ENCODE measurements around the gene GAB3. TPM values are rescaled to one million over a fixed set of nuclear protein-coding genes. Genes with fewer than 3 reads are reported as not detected.

Gene GAB3
- total RNA-seq, 1 experiment from 2014 or later = 0.72 TPM

- POLR2A ChIA-PET = no interaction called here
- Mint-ChIP-seq H3K27me3 (ENCODE audit: low read depth) (no peaks in the 10 kb centered on the region), H3K4me1 (no peaks in the 10 kb centered on the region), H3K4me3 (no peak overlapping the region), H3K36me3 (no peaks in the 10 kb centered on the region; the same call in 1 of the 2 replicates), H3K27ac (no peak overlapping the region), H3K9me3 (peaks cover 3% of the 10 kb centered on the region; the same call in 1 of the 2 replicates)
- DNase-seq (ENCODE audit: low spot score) (peak; percentile 28), ATAC-seq (no peak)
- TF ChIP-seq NR1H2 (CRISPR knock-in tag; IDR thresholded peaks at IDR 0.05) (no peak), HMGA2 (CRISPR knock-in tag; IDR thresholded peaks at IDR 0.05) (no peak), KAT7 (CRISPR knock-in tag; IDR thresholded peaks at IDR 0.05; ENCODE audit: borderline replicate concordance) (no peak), CREM (CRISPR knock-in tag; IDR thresholded peaks at IDR 0.05) (no peak), IRF1 (CRISPR knock-in tag; IDR thresholded peaks at IDR 0.05) (no peak), MXD4 (CRISPR knock-in tag; IDR thresholded peaks at IDR 0.05; ENCODE audit: borderline replicate concordance) (no peak), PREB (CRISPR knock-in tag; IDR thresholded peaks at IDR 0.05; ENCODE audit: borderline replicate concordance) (no peak), CTCF (IDR thresholded peaks at IDR 0.05) (0 out of 2 replicates have a peak, but pooled peaks have one; percentile 15), ZNF121 (CRISPR knock-in tag; IDR thresholded peaks at IDR 0.05) (peak; percentile 49; the same call in 1 of the 2 replicates), E2F4 (CRISPR knock-in tag; IDR thresholded peaks at IDR 0.05; ENCODE audit: borderline replicate concordance, low read depth) (no peak), ZNF263 (CRISPR knock-in tag; IDR thresholded peaks at IDR 0.05; ENCODE audit: low read depth) (no peak), MLX (CRISPR knock-in tag; IDR thresholded peaks at IDR 0.05) (no peak), FOXK1 (CRISPR knock-in tag; IDR thresholded peaks at IDR 0.05) (no peak)
- CTCF ChIA-PET = no interaction called here
Measured at GRCh38 chrX:154710309-154710708, 40.6 kb downstream of the GAB3 start.

- H3K27me3 Mint-ChIP-seq (ENCODE audit: low read depth) = no peaks in the 10 kb centered on the region; the same call in 1 of the 2 replicates
- ATAC-seq (peak; percentile 91), DNase-seq (ENCODE audit: low spot score) (peak; percentile 12)
- peak overlapping the region; percentile 79 for H3K27ac Mint-ChIP-seq
- H3K36me3 Mint-ChIP-seq = no peaks in the 10 kb centered on the region
- no peak overlapping the region for H3K4me3 Mint-ChIP-seq
- CTCF ChIA-PET = no interaction called here
- H3K4me1 Mint-ChIP-seq = peaks cover 15% of the 10 kb centered on the region
- no peaks in the 10 kb centered on the region for H3K9me3 Mint-ChIP-seq
- POLR2A ChIA-PET = no interaction called here
- no peak for TF ChIP-seq ZMAT4 (CRISPR knock-in tag; IDR thresholded peaks at IDR 0.05)
- no peak for TF ChIP-seq MLX (CRISPR knock-in tag; IDR thresholded peaks at IDR 0.05)
- TF ChIP-seq CBFB (CRISPR knock-in tag; IDR thresholded peaks at IDR 0.05; ENCODE audit: low read depth) = no peak
- no peak for TF ChIP-seq ZNF138 (CRISPR knock-in tag; conservative IDR thresholded peaks at IDR 0.05)
- TF ChIP-seq ZSCAN18 (CRISPR knock-in tag; IDR thresholded peaks at IDR 0.05) = no peak
- TF ChIP-seq SOX15 (CRISPR knock-in tag; IDR thresholded peaks at IDR 0.05) = no peak
- TF ChIP-seq E2F4 (CRISPR knock-in tag; IDR thresholded peaks at IDR 0.05; ENCODE audit: borderline replicate concordance, low read depth) = no peak
- TF ChIP-seq ELF4 (CRISPR knock-in tag; IDR thresholded peaks at IDR 0.05; ENCODE audit: low read depth) = no peak
- TF ChIP-seq FOXP4 (CRISPR knock-in tag; IDR thresholded peaks at IDR 0.05) = no peak
- no peak for TF ChIP-seq CREM (CRISPR knock-in tag; IDR thresholded peaks at IDR 0.05)
Measured at GRCh38 chrX:154698630-154699248, 52.1 kb downstream of the GAB3 start.

All from WTC11 (cell line).